ENCODE measurements around the gene GJB3. TPM values are rescaled to one million over a fixed set of nuclear protein-coding genes. Genes with fewer than 3 reads are reported as not detected.
"Not testable (repeated sequence)": the region's sequence is repeated elsewhere in the genome, so short reads cannot be mapped to it uniquely, and the experiment has no call there.

The GJB3 gene
- total and polyA plus RNA-seq, 2 donors, result 0.66 to 4.5 TPM

DNA sequence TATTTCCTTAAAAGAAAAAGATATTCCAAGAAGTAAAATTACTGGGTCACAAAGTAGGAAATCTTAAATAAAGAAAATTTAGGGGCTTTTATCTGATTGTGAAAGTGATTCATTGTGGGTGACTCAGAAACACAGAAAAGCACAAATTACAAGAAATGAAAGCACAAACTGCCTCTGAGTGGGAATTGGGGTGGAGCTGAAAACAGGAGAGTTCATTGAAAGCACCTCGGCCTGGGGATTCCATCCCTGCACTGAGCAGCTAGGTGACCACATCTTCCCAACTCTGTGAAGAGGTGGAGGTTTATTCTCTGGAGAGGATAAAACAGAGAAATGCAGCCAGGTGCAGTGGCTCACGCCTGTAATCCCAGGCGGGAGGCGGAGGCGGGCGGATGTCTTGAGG lies 19.2 kb downstream of the GJB3 start:
- WGBS, result 93% methylated on average over 6 of the region's 6 CpGs
- no peak for DNase-seq (ENCODE audit: low read depth in 6 of 9, low spot score in 9 of 9)
- Histone ChIP-seq H3K4me3 (ENCODE audit: low read length in 2 of 2) (no peak overlapping the region), H3K9me3 (ENCODE audit: control insufficient read depth in 2 of 2, insufficient read depth in 1 of 2, low read length in 1 of 2) (no peaks in the 10 kb centered on the region), H3K36me3 (ENCODE audit: control insufficient read depth in 2 of 2, insufficient read depth in 2 of 2, low read length in 1 of 2) (no peaks in the 10 kb centered on the region), H3K27me3 (ENCODE audit: control insufficient read depth in 2 of 2, insufficient read depth in 1 of 2, low read length in 1 of 2) (peaks cover 0 to 2% of the 10 kb centered on the region in 2 donors), H3K4me1 (ENCODE audit: control insufficient read depth in 2 of 2, insufficient read depth in 2 of 2, low read length in 2 of 2) (no peaks in the 10 kb centered on the region), H3K27ac (ENCODE audit: low read depth in 1 of 2, low read length in 1 of 2) (no peak overlapping the region)

DNA sequence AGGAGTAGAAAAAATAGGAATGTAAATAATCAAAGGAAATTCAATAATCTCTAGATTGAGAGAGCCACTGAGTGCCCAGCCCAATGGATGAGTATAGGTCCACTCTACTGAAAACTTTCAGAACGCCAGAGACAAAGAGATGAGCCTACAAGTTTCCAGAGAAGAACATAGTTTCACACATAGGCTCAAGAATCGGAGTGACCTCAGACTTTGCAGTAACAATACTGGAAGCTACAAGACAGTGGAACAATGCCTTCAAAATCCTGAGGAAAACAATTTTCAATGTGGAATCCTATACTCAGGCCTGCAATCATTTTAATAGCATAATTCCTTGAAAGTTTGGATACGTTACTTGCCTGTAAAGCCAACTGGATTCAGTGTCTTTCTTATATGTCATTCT lies 22.8 kb downstream of the GJB3 start:
- no peak for DNase-seq (ENCODE audit: low read depth in 6 of 9, low spot score in 9 of 9)
- WGBS, result 98% methylated on average over 3 of the region's 3 CpGs
- no peak overlapping the region for H3K4me3 ChIP-seq (ENCODE audit: low read length in 2 of 2)
- no peaks in the 10 kb centered on the region for H3K9me3 ChIP-seq (ENCODE audit: control insufficient read depth in 2 of 2, insufficient read depth in 1 of 2, low read length in 1 of 2)
- no peaks in the 10 kb centered on the region for H3K4me1 ChIP-seq (ENCODE audit: control insufficient read depth in 2 of 2, insufficient read depth in 2 of 2, low read length in 2 of 2)
- no peaks in the 10 kb centered on the region for H3K36me3 ChIP-seq (ENCODE audit: control insufficient read depth in 2 of 2, insufficient read depth in 2 of 2, low read length in 1 of 2)
- H3K27ac ChIP-seq (ENCODE audit: low read depth in 1 of 2, low read length in 1 of 2), result no peak overlapping the region
- H3K27me3 ChIP-seq (ENCODE audit: control insufficient read depth in 2 of 2, insufficient read depth in 1 of 2, low read length in 1 of 2), result no peaks in the 10 kb centered on the region

DNA sequence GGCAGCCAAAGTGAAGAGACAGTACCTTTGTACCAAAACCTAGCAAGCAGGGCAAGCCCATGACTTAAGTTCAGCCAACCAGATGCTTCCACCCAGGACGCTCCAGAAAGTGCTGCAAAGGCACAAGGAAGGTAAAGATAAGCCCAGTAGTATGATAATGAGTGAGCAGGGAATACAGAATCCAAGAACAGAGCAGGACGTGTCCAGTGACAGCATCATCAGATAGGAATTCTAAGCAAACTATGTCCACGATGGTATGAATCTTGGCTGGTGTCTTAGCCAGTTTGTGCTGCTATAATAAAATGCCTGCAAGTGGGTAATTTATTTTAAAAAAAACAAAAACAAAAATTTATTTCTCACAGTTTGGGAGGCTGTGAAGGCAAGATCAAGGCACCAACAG lies 25.4 kb downstream of the GJB3 start:
- DNase-seq (ENCODE audit: low read depth in 6 of 9, low spot score in 9 of 9), result no peak
- H3K27me3 ChIP-seq (ENCODE audit: control insufficient read depth in 2 of 2, insufficient read depth in 1 of 2, low read length in 1 of 2), result no peaks in the 10 kb centered on the region
- no peak overlapping the region for H3K4me3 ChIP-seq (ENCODE audit: low read length in 2 of 2)
- H3K36me3 ChIP-seq (ENCODE audit: control insufficient read depth in 2 of 2, insufficient read depth in 2 of 2, low read length in 1 of 2), result no peaks in the 10 kb centered on the region
- no peaks in the 10 kb centered on the region for H3K4me1 ChIP-seq (ENCODE audit: control insufficient read depth in 2 of 2, insufficient read depth in 2 of 2, low read length in 2 of 2)
- H3K27ac ChIP-seq (ENCODE audit: low read depth in 1 of 2, low read length in 1 of 2), result no peak overlapping the region
- no peaks in the 10 kb centered on the region for H3K9me3 ChIP-seq (ENCODE audit: control insufficient read depth in 2 of 2, insufficient read depth in 1 of 2, low read length in 1 of 2)
- WGBS, result 93% methylated on average over 3 of the region's 3 CpGs

DNA sequence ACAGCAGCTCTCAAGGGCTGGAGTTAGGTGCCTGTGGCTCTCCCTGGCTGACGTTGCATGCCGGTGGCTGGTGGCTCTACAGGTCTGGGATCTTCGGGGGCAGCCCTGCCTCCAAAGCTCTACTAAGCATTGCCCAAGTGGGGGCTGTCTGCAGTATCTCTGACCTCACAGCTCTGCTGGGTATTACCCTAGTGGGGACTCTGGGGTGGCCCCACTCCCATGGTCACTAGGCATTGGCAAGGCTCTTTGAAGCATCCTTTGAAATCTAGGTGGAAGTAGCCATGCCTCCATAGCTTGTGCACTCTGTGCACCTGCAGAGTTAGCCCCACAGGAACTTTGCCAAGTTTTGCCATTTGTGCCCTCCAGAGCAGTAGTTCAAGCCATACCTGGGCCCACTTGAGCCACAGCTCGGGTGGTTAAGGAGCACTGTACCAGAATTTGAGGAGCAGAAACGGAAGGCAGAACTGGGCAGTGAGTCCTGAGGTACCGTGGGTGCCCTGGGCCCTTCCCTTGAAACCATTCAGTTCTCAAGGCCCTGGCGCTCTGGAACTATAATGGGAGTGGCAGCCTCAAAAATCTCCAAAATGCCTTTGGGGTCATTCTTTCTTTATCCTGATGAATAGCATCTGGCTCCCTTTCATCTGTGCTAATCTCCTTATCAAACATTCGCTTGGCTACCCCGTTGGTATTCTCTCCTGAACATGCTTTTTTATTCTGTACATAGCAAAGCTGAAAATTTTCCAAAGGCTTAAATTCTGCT lies 27.2 kb downstream of the GJB3 start:
- Histone ChIP-seq H3K27ac (ENCODE audit: low read depth in 1 of 2, low read length in 1 of 2) (no peak overlapping the region), H3K9me3 (ENCODE audit: control insufficient read depth in 2 of 2, insufficient read depth in 1 of 2, low read length in 1 of 2) (no peaks in the 10 kb centered on the region), H3K4me1 (ENCODE audit: control insufficient read depth in 2 of 2, insufficient read depth in 2 of 2, low read length in 2 of 2) (no peaks in the 10 kb centered on the region), H3K4me3 (ENCODE audit: low read length in 2 of 2) (no peak overlapping the region), H3K27me3 (ENCODE audit: control insufficient read depth in 2 of 2, insufficient read depth in 1 of 2, low read length in 1 of 2) (no peaks in the 10 kb centered on the region), H3K36me3 (ENCODE audit: control insufficient read depth in 2 of 2, insufficient read depth in 2 of 2, low read length in 1 of 2) (no peaks in the 10 kb centered on the region)
- 97% methylated on average over 9 of the region's 9 CpGs for WGBS
- no peak for DNase-seq (ENCODE audit: low read depth in 6 of 9, low spot score in 9 of 9)

DNA sequence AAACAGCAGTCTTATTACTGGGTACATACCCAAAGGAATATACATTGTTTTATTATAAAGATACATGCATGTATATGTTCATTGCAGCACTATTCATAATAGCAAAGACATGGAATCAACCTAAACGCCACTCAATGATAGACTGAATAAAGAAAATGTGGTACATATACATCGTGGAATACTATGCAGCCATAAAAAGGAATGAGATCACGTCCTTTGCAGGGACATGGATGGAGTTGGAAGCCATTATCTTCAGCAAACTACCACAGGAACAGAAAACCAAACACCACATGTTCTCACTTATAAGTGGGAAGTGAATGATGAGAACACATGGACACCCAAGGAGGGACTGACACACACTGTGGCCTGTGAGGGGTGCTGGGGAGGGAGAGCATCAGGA lies 29.8 kb downstream of the GJB3 start:
- not testable (repeated sequence) for DNase-seq (ENCODE audit: low read depth in 6 of 9, low spot score in 9 of 9); H3K9me3 ChIP-seq (ENCODE audit: control insufficient read depth in 2 of 2, insufficient read depth in 1 of 2, low read length in 1 of 2); H3K27ac ChIP-seq (ENCODE audit: low read depth in 1 of 2, low read length in 1 of 2); H3K4me1 ChIP-seq (ENCODE audit: control insufficient read depth in 2 of 2, insufficient read depth in 2 of 2, low read length in 2 of 2); H3K36me3 ChIP-seq (ENCODE audit: control insufficient read depth in 2 of 2, insufficient read depth in 2 of 2, low read length in 1 of 2); H3K27me3 ChIP-seq (ENCODE audit: control insufficient read depth in 2 of 2, insufficient read depth in 1 of 2, low read length in 1 of 2); H3K4me3 ChIP-seq (ENCODE audit: low read length in 2 of 2)
- WGBS, result 99% methylated on average over 3 of the region's 3 CpGs

DNA sequence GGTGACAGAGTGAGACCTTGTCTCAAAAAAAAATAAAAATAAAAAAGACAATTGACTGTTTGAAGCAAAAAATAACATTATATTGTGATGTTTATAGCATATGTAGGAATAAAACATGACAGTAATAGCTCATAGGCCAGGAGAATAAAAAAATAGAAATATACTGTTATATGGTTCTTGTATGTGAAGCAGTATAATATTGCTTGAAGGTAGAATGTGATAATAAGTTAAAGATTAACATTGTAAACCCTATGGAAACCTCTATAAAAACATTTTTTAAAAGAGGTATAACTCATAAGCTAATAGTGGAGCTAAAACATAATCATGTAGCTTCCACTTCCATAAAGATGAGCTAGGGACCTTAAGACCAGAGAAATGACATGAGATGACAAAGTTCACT lies 35.3 kb downstream of the GJB3 start:
- H3K4me1 ChIP-seq (ENCODE audit: control insufficient read depth in 2 of 2, insufficient read depth in 2 of 2, low read length in 2 of 2), result no peaks in the 10 kb centered on the region
- H3K27me3 ChIP-seq (ENCODE audit: control insufficient read depth in 2 of 2, insufficient read depth in 1 of 2, low read length in 1 of 2), result no peaks in the 10 kb centered on the region
- no peaks in the 10 kb centered on the region for H3K36me3 ChIP-seq (ENCODE audit: control insufficient read depth in 2 of 2, insufficient read depth in 2 of 2, low read length in 1 of 2)
- H3K27ac ChIP-seq (ENCODE audit: low read depth in 1 of 2, low read length in 1 of 2), result no peak overlapping the region
- no peaks in the 10 kb centered on the region for H3K9me3 ChIP-seq (ENCODE audit: control insufficient read depth in 2 of 2, insufficient read depth in 1 of 2, low read length in 1 of 2)
- DNase-seq (ENCODE audit: low read depth in 6 of 9, low spot score in 9 of 9), result no peak
- H3K4me3 ChIP-seq (ENCODE audit: low read length in 2 of 2), result no peak overlapping the region

DNA sequence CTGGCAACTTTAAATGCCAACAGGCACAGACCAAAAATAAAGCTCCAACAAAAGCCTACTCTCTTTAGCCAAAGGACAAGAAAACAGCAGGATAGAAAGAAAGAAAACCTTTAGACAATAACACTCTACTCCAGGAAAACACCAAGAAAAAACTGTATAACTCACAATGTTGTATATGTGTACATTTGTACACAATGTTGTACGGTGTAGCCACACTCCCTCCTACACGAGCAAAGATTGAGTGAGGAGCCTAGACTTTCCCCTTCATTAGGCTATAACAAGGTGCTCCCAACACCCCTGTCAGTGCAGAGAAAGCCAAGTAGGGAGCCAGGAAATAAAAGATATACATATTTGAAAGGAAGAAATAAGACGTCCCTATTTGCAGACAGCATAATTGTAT lies 35.8 kb downstream of the GJB3 start:
- 93% methylated on average over 3 of the region's 3 CpGs for WGBS
- Histone ChIP-seq H3K4me3 (ENCODE audit: low read length in 2 of 2) (no peak overlapping the region), H3K27ac (ENCODE audit: low read depth in 1 of 2, low read length in 1 of 2) (no peak overlapping the region), H3K4me1 (ENCODE audit: control insufficient read depth in 2 of 2, insufficient read depth in 2 of 2, low read length in 2 of 2) (no peaks in the 10 kb centered on the region), H3K27me3 (ENCODE audit: control insufficient read depth in 2 of 2, insufficient read depth in 1 of 2, low read length in 1 of 2) (no peaks in the 10 kb centered on the region), H3K36me3 (ENCODE audit: control insufficient read depth in 2 of 2, insufficient read depth in 2 of 2, low read length in 1 of 2) (no peaks in the 10 kb centered on the region), H3K9me3 (ENCODE audit: control insufficient read depth in 2 of 2, insufficient read depth in 1 of 2, low read length in 1 of 2) (no peaks in the 10 kb centered on the region)
- no peak for DNase-seq (ENCODE audit: low read depth in 6 of 9, low spot score in 9 of 9)

DNA sequence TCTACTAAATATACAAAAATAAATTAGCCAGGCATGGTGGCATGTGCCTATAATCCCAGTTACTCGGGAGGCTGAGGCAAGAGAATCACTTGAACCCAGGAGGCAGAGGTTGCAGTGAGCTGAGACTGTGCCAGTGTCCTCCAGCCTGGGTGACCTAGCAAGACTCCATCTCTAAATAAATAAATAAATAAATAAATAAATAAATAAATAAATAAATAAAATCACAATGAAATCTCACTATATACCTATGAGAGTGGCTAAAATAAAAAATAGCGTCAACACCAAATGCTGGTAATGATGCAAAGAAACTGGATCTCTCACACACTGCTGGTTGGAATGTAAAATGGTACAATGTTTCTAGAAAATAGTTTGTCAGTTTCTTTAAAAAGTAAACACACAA lies 37.8 kb downstream of the GJB3 start:
- not testable (repeated sequence) for DNase-seq (ENCODE audit: low read depth in 6 of 9, low spot score in 9 of 9); H3K4me1 ChIP-seq (ENCODE audit: control insufficient read depth in 2 of 2, insufficient read depth in 2 of 2, low read length in 2 of 2); H3K27ac ChIP-seq (ENCODE audit: low read depth in 1 of 2, low read length in 1 of 2); H3K27me3 ChIP-seq (ENCODE audit: control insufficient read depth in 2 of 2, insufficient read depth in 1 of 2, low read length in 1 of 2); H3K4me3 ChIP-seq (ENCODE audit: low read length in 2 of 2); H3K36me3 ChIP-seq (ENCODE audit: control insufficient read depth in 2 of 2, insufficient read depth in 2 of 2, low read length in 1 of 2); H3K9me3 ChIP-seq (ENCODE audit: control insufficient read depth in 2 of 2, insufficient read depth in 1 of 2, low read length in 1 of 2)
- WGBS, result 98% methylated on average over 2 of the region's 2 CpGs

DNA sequence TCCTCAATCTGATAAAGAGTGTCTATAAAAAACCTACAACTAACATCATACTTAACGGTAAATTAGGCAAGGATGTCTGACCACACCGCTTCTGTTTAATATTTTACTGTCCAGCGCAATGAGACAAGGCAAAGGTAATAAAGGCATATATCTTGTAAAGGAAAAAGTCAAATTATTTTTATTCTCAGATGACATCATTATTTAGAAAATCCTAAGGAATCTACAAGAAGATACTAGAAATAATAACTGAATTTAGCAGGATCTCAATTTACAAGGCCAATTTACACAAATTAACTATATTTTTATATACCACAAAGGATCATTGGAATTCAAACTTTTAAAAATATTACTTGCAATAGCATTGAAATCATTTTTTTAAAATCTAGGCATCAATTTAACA lies 41.2 kb downstream of the GJB3 start:
- Histone ChIP-seq H3K27ac (ENCODE audit: low read depth in 1 of 2, low read length in 1 of 2) (no peak overlapping the region), H3K36me3 (ENCODE audit: control insufficient read depth in 2 of 2, insufficient read depth in 2 of 2, low read length in 1 of 2) (no peaks in the 10 kb centered on the region), H3K4me3 (ENCODE audit: low read length in 2 of 2) (no peak overlapping the region), H3K27me3 (ENCODE audit: control insufficient read depth in 2 of 2, insufficient read depth in 1 of 2, low read length in 1 of 2) (no peaks in the 10 kb centered on the region), H3K9me3 (ENCODE audit: control insufficient read depth in 2 of 2, insufficient read depth in 1 of 2, low read length in 1 of 2) (no peaks in the 10 kb centered on the region), H3K4me1 (ENCODE audit: control insufficient read depth in 2 of 2, insufficient read depth in 2 of 2, low read length in 2 of 2) (no peaks in the 10 kb centered on the region)
- 80% methylated on average over 3 of the region's 3 CpGs for WGBS
- no peak for DNase-seq (ENCODE audit: low read depth in 6 of 9, low spot score in 9 of 9)

Data from thymus (tissue), 11 donors.